Transverse colon (tissue), 4 donors: Measurements from ENCODE around the gene ATP13A4. TPM values are rescaled to one million over a fixed set of nuclear protein-coding genes. Genes with fewer than 3 reads are reported as not detected.

Experiments
- DNase-seq: peaks from one replicate; pipeline ENCODE4 v3.0.0-alpha.2; 2019
- H3K27ac ChIP-seq, 4 donors: fragments of 200-600 bp; sonication (generic); 2 replicates each; pipeline ENCODE4 v1.5.1; 2016 to 2018; ENCODE audit warnings: inconsistent platforms in 4 of 4
- H3K27me3 ChIP-seq: fragments of 200-600 bp; sonication (generic); 2 replicates; pipeline ENCODE4 v1.5.1; 2017; ENCODE audit warnings: inconsistent platforms
- H3K36me3 ChIP-seq, 4 donors: fragments of 200-600 bp; sonication (generic); 2 replicates each; pipeline ENCODE4 v1.5.1; 2017 to 2019; ENCODE audit warnings: inconsistent platforms in 4 of 4
- H3K4me1 ChIP-seq, 4 donors: fragments of 200-600 bp; sonication (generic); 2 replicates each; pipeline ENCODE4 v1.5.1; 2017 to 2020; ENCODE audit warnings: inconsistent platforms in 4 of 4
- H3K4me3 ChIP-seq, 4 donors: fragments of 200-600 bp; sonication (generic); 1 replicate in 1 of 4; 2 replicates in 3 of 4; pipeline versions ENCODE4 v1.5.1 to v1.6.1; 2017 to 2019; ENCODE audit warnings: inconsistent platforms in 4 of 4
- H3K9me3 ChIP-seq, 2 donors: fragments of 200-600 bp; sonication (generic); 2 replicates each; pipeline ENCODE4 v1.5.1; 2017 to 2019; ENCODE audit warnings: inconsistent platforms in 2 of 2
- CTCF ChIP-seq, 5 experiments: fragments of 200-600 bp in 3 of 5; fragments of 450-650 bp in 2 of 5; sonication (generic) in 3 of 5; IDR thresholded peaks; 1 replicate in 2 of 5; 2 replicates in 3 of 5; pipeline ENCODE4 v1.5.1; 2016 to 2017; ENCODE audit warnings: antibody characterized with exemption in 5 of 5, inconsistent platforms in 3 of 5, mild to moderate bottlenecking in 2 of 5, moderate library complexity in 1 of 5
- EP300 ChIP-seq: sonication (generic); formaldehyde crosslinking; IDR thresholded peaks from one replicate; pipeline ENCODE4 v1.6.1; 2017; ENCODE audit warnings: antibody characterized with exemption, low read depth
- POLR2A ChIP-seq: fragments of 450-650 bp; IDR thresholded peaks from one replicate; pipeline ENCODE4 v1.6.1; 2016; ENCODE audit warnings: antibody characterized with exemption, mild to moderate bottlenecking, moderate library complexity
- POLR2AphosphoS5 ChIP-seq, 3 donors: sonication (generic); formaldehyde crosslinking; IDR thresholded peaks; one replicate each; pipeline ENCODE4 v1.6.1; 2016; ENCODE audit warnings: antibody characterized with exemption in 3 of 3
- WGBS, 2 donors: methylation state at CpG; one replicate each; pipeline ENCODE4 v1.1.5; 2018; ENCODE audit warnings: low coverage in 1 of 2; 5-methylcytosine and 5-hydroxymethylcytosine counted together
- in situ Hi-C, 4 donors: fragments of 200-750 bp; cut with MboI; loops; one replicate each; pipeline versions ENCODE4 v1.15.0 to v1.15.1; 2017; ENCODE audit warnings: low sequenced_read_pairs in 3 of 4, low pct_ligation_motif_present in 1 of 4, low pct_unique_long_range_greater_than_20kb in 1 of 4
- intact Hi-C: fragments of 100-400 bp; cut with DNase I; formaldehyde crosslinking; loops from one replicate; pipeline ENCODE4 v1.15.1; 2023; ENCODE audit warnings: low total_unique reads
- total RNA-seq, 4 donors: library from RNA; depleted of rRNA; stranded (reverse); fragments of >200 nt; gene quantifications; one replicate each; pipeline ENCODE4 v1.1.0, GENCODE V29; 2016

The ATP13A4 gene
- total RNA-seq, 4 donors from 2014 or later = 5.6 to 13.4 (median 6.9) TPM

- H3K27me3 ChIP-seq = no peaks in the 10 kb centered on the region
- DNase-seq = no peak
- 89% methylated on average over 4 of the region's 4 CpGs; no CpG with 5 or more reads in 1 of the 2 donors for WGBS, 2 donors
- peaks cover 2 to 22% of the 10 kb centered on the region in 2 donors for H3K9me3 ChIP-seq
- H3K27ac ChIP-seq = no peak overlapping the region
- no peak for TF ChIP-seq POLR2AphosphoS5 (IDR thresholded peaks at IDR 0.05)
- TF ChIP-seq POLR2A = no peak
- no peak for TF ChIP-seq CTCF (IDR thresholded peaks at IDR 0.05)
- no peak for TF ChIP-seq EP300
- intact Hi-C loops (no loop called here), in situ Hi-C loops (no loop called here)
- no peaks in the 10 kb centered on the region for H3K4me1 ChIP-seq
- H3K36me3 ChIP-seq = no peaks in the 10 kb centered on the region
- H3K4me3 ChIP-seq = no peak overlapping the region
These were observed 135.9 kb downstream of the ATP13A4 start for GRCh38 chr3:193418576-193419373.

GRCh38 chr3:193416629-193417028 is 138.1 kb downstream of the ATP13A4 start:
- intact Hi-C loops = no loop called here
- Histone ChIP-seq H3K4me1 (no peaks in the 10 kb centered on the region), H3K27ac (no peak overlapping the region), H3K4me3 (no peak overlapping the region), H3K9me3 (peaks cover 0 to 16% of the 10 kb centered on the region in 2 donors), H3K27me3 (no peaks in the 10 kb centered on the region), H3K36me3 (no peaks in the 10 kb centered on the region)
- in situ Hi-C loops = no loop called here
- TF ChIP-seq CTCF (IDR thresholded peaks at IDR 0.05) = no peak
- TF ChIP-seq POLR2AphosphoS5 (IDR thresholded peaks at IDR 0.05) = no peak
- no peak for TF ChIP-seq POLR2A
- no peak for TF ChIP-seq EP300
- DNase-seq = no peak
- WGBS, 2 donors = 86 to 100% methylated on average over 2 of the region's 2 CpGs

- H3K27ac ChIP-seq = no peak overlapping the region
- H3K36me3 ChIP-seq = no peaks in the 10 kb centered on the region
- TF ChIP-seq POLR2A = no peak
- TF ChIP-seq EP300 = no peak
- TF ChIP-seq CTCF (IDR thresholded peaks at IDR 0.05) = no peak
- no peak for TF ChIP-seq POLR2AphosphoS5 (IDR thresholded peaks at IDR 0.05)
- no peaks in the 10 kb centered on the region for H3K27me3 ChIP-seq
- intact Hi-C loops (no loop called here), in situ Hi-C loops (no loop called here)
- WGBS, 2 donors = 86% methylated on average over 1 of the region's 1 CpG; no CpG with 5 or more reads in 1 of the 2 donors
- H3K4me1 ChIP-seq = no peaks in the 10 kb centered on the region
- DNase-seq = no peak
- H3K9me3 ChIP-seq = no peaks in the 10 kb centered on the region
- no peak overlapping the region for H3K4me3 ChIP-seq
These were observed 147.0 kb downstream of the ATP13A4 start for GRCh38 chr3:193407688-193408087.

- Histone ChIP-seq H3K27ac (no peak overlapping the region), H3K36me3 (no peaks in the 10 kb centered on the region), H3K27me3 (no peaks in the 10 kb centered on the region), H3K4me1 (no peaks in the 10 kb centered on the region), H3K9me3 (no peaks in the 10 kb centered on the region), H3K4me3 (no peak overlapping the region)
- in situ Hi-C loops (no loop called here), intact Hi-C loops (no loop called here)
- TF ChIP-seq CTCF (IDR thresholded peaks at IDR 0.05) = no peak
- TF ChIP-seq POLR2AphosphoS5 (IDR thresholded peaks at IDR 0.05) = no peak
- no peak for TF ChIP-seq EP300
- TF ChIP-seq POLR2A = no peak
- 80 to 86% methylated on average over 4 to 6 of the region's 6 CpGs for WGBS, 2 donors
- no peak for DNase-seq
These were observed 147.6 kb downstream of the ATP13A4 start for GRCh38 chr3:193407112-193407511.
